ENCODE data around the gene SULF2.
A peak's percentile ranks its signal among the peaks of the same experiment; 100 is the strongest.
"Not testable (repeated sequence)": the region's sequence is repeated elsewhere in the genome, so short reads cannot be mapped to it uniquely, and the experiment has no call there.

SULF2 gene

GRCh38 chr20:47785311-47785853 lies at the start of gene SULF2:
Gene SULF2, minus strand, starts transcription at chr20:47785481. Its CDS starts 28,118 bp downstream, at chr20:47757363.
- DNase-seq = no peak

GRCh38 chr20:47831675-47832074 lies 46.4 kb upstream of the SULF2 start:
- DNase-seq = not testable (repeated sequence)

GRCh38 chr20:47826716-47827115 lies 41.4 kb upstream of the SULF2 start:
- DNase-seq = not testable (repeated sequence)

- not testable (repeated sequence) for DNase-seq
These were observed 40.7 kb upstream of the SULF2 start for GRCh38 chr20:47826006-47826405.

GRCh38 chr20:47825011-47825762 lies 39.9 kb upstream of the SULF2 start:
- DNase-seq = no peak

- not testable (repeated sequence) for DNase-seq
These were observed 38.7 kb upstream of the SULF2 start for GRCh38 chr20:47823941-47824340.

- no peak for DNase-seq
These were observed 36.3 kb upstream of the SULF2 start for GRCh38 chr20:47821481-47822100.

- peak; percentile 58 for DNase-seq
These were observed 33.8 kb upstream of the SULF2 start for GRCh38 chr20:47818996-47819609.

GRCh38 chr20:47818466-47818865 lies 33.2 kb upstream of the SULF2 start:
- no peak for DNase-seq

- DNase-seq = no peak
These were observed 32.7 kb upstream of the SULF2 start for GRCh38 chr20:47818016-47818415.

GRCh38 chr20:47817573-47817972 lies 32.3 kb upstream of the SULF2 start:
- DNase-seq = no peak

GRCh38 chr20:47816487-47817451 lies 31.5 kb upstream of the SULF2 start:
- DNase-seq = no peak

- no peak for DNase-seq
These were observed 30.6 kb upstream of the SULF2 start for GRCh38 chr20:47815866-47816265.

GRCh38 chr20:47815416-47815806 lies 30.1 kb upstream of the SULF2 start:
- DNase-seq = no peak

- no peak for DNase-seq
These were observed 29.5 kb upstream of the SULF2 start for GRCh38 chr20:47814632-47815415.

- no peak for DNase-seq
These were observed 25.6 kb upstream of the SULF2 start for GRCh38 chr20:47810721-47811347.

GRCh38 chr20:47810116-47810677 lies 24.9 kb upstream of the SULF2 start:
- no peak for DNase-seq

GRCh38 chr20:47809161-47809960 lies 24.1 kb upstream of the SULF2 start:
- no peak for DNase-seq

GRCh38 chr20:47805951-47806350 lies 20.7 kb upstream of the SULF2 start:
- DNase-seq = no peak

- DNase-seq = not testable (repeated sequence)
These were observed 19.7 kb upstream of the SULF2 start for GRCh38 chr20:47804972-47805371.

All from NCI-H524 treated with DMSO at 0.1 percent for 48 hours (cell line).